ENCODE measurements around the gene SLC2A13. TPM values are rescaled to one million over a fixed set of nuclear protein-coding genes. Genes with fewer than 3 reads are reported as not detected.

SLC2A13 gene
- total RNA-seq, 1 experiment from 2014 or later: 7.0 TPM

DNA sequence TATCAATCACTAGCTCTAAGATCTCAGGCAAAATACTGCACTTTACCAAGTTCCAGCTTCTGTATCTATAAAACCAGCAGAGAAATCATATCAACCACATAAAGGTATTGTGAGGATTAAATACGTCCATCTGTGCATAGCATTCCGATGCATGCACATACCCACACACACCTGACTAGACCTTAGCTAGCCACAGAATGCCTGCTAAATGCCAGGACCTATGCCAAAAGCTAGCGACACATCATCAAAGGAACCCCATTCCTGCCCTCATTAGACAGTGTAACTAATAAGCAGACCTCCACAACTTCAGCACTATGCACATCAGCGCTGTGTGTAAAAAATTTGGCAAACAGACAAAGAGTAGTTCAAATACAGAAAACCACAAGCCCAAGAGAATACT, 185.2 kb downstream of the SLC2A13 start:
- Histone ChIP-seq H3K4ac (ENCODE audit: low read depth, low read length) (no peak overlapping the region), H3K18ac (ENCODE audit: insufficient read length, low read depth, low read length) (no peak overlapping the region), H2BK15ac (ENCODE audit: low read depth, low read length) (no peak overlapping the region), H3K23me2 (ENCODE audit: insufficient read length, low read depth, low read length, poor library complexity, severe bottlenecking) (no peaks in the 10 kb centered on the region), H3K79me2 (ENCODE audit: insufficient read depth, low read length) (no peaks in the 10 kb centered on the region), H3K4me2 (ENCODE audit: insufficient read depth, insufficient read length, low read length) (no peak overlapping the region), H3T11ph (ENCODE audit: low read length) (no peak overlapping the region), H4K5ac (ENCODE audit: insufficient read length, low read depth, low read length) (no peak overlapping the region), H3K9me3 (ENCODE audit: control insufficient read depth, low read depth, low read length) (no peaks in the 10 kb centered on the region), H3K14ac (ENCODE audit: insufficient read depth, low read length) (no peak overlapping the region), H3K79me1 (ENCODE audit: insufficient read depth, low read depth, low read length, poor library complexity, severe bottlenecking) (no peaks in the 10 kb centered on the region), H3K56ac (ENCODE audit: insufficient read length, low read depth, low read length) (no peak overlapping the region), H4K8ac (replicated peaks; ENCODE audit: insufficient read length, low read depth, low read length) (no peak overlapping the region), H2AK5ac (ENCODE audit: insufficient read length, low read length) (no peak overlapping the region), H2BK12ac (ENCODE audit: insufficient read length, low read depth, low read length) (no peak overlapping the region), H3K4me1 (ENCODE audit: insufficient read depth, low read length) (no peaks in the 10 kb centered on the region; the same call in 1 of the 2 replicates), H2BK5ac (ENCODE audit: insufficient read length, low read length) (no peak overlapping the region), H3K27me3 (ENCODE audit: insufficient read depth, low read length) (no peaks in the 10 kb centered on the region), H3K27ac (ENCODE audit: insufficient read length, low read depth, low read length) (no peak overlapping the region), H2BK120ac (ENCODE audit: low read depth, low read length, poor library complexity, severe bottlenecking) (no peak overlapping the region), H3K23ac (ENCODE audit: insufficient read length, low read depth, low read length) (no peak overlapping the region), H2AFZ (ENCODE audit: low read length) (no peak overlapping the region), H4K91ac (ENCODE audit: insufficient read length, low read depth, low read length) (no peak overlapping the region), H4K20me1 (ENCODE audit: control insufficient read depth, insufficient read depth, insufficient read length) (no peaks in the 10 kb centered on the region), H3K9ac (ENCODE audit: extremely low read depth, insufficient read length, low read length) (no peak overlapping the region), H2BK20ac (ENCODE audit: low read depth, low read length, poor library complexity, severe bottlenecking) (no peak overlapping the region)
- DNase-seq: no peak
- Mint-ChIP-seq H3K27me3 (ENCODE audit: low read depth) (no peaks in the 10 kb centered on the region), H3K36me3 (ENCODE audit: insufficient read depth in 1 of 3, low read depth in 3 of 3) (no peaks in the 10 kb centered on the region), H3K27ac (no peak overlapping the region), H3K4me3 (no peak overlapping the region), H3K4me1 (peaks cover 24 to 29% of the 10 kb centered on the region in 2 experiments), H3K9me3 (no peaks in the 10 kb centered on the region)
- TF ChIP-seq, protein P1, sequence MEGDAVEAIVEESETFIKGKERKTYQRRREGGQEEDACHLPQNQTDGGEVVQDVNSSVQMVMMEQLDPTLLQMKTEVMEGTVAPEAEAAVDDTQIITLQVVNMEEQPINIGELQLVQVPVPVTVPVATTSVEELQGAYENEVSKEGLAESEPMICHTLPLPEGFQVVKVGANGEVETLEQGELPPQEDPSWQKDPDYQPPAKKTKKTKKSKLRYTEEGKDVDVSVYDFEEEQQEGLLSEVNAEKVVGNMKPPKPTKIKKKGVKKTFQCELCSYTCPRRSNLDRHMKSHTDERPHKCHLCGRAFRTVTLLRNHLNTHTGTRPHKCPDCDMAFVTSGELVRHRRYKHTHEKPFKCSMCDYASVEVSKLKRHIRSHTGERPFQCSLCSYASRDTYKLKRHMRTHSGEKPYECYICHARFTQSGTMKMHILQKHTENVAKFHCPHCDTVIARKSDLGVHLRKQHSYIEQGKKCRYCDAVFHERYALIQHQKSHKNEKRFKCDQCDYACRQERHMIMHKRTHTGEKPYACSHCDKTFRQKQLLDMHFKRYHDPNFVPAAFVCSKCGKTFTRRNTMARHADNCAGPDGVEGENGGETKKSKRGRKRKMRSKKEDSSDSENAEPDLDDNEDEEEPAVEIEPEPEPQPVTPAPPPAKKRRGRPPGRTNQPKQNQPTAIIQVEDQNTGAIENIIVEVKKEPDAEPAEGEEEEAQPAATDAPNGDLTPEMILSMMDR (conservative IDR thresholded peaks at IDR 0.05): no peak
- WGBS (ENCODE audit: extremely low coverage, insufficient read length, low lambda C conversion rate): no CpG with 5 or more reads among the region's 4 CpGs
